ENCODE data around the gene TMPRSS6. TPM values are rescaled to one million over a fixed set of nuclear protein-coding genes. Genes with fewer than 3 reads are reported as not detected.

The TMPRSS6 gene
- total RNA-seq, 1 donor from 2014 or later = not detected

DNA sequence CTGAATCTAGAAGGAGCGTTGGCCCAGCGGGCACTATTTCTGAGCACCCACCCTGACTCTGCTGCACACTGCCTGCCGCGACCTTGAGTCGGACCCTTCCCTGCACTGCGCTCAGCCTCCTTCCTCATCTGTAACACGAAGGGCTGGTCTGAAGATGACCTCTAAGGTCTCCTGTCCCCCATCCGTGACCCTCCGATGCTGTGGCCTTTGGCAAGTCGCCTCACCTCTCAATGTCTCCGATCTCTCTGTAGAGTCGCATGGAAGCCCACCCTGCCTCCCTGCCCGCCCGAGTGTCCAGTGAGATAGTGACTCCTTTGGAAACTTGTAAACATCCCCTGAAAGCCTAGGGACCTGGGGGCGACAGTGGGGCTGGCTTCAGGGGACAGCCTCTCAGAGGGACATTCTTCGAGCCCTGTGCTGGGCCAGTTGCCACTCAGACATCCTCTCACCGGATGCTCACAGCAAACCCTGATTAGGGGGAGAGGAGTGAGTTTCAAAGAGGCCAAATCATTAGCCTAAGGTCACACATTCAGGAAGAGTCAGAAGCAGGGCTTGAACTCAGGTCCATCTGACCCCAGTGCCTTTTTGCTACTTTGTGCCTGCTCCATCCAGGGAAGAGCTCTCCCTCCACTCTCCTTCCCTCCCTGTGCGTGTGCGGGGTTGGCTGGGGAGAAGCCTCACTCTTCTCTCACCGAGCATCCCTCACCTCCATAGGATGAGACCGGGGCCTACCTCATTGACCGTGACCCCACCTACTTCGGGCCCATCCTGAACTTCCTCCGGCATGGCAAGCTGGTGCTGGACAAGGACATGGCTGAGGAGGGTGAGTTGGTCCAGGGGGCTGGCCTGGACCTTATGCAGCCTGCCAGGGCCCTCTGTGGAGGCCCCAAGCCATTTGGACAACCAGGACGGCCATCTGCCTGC, 56.9 kb downstream of the TMPRSS6 start:
- DNase-seq (ENCODE audit: low read depth) = no peak

DNA sequence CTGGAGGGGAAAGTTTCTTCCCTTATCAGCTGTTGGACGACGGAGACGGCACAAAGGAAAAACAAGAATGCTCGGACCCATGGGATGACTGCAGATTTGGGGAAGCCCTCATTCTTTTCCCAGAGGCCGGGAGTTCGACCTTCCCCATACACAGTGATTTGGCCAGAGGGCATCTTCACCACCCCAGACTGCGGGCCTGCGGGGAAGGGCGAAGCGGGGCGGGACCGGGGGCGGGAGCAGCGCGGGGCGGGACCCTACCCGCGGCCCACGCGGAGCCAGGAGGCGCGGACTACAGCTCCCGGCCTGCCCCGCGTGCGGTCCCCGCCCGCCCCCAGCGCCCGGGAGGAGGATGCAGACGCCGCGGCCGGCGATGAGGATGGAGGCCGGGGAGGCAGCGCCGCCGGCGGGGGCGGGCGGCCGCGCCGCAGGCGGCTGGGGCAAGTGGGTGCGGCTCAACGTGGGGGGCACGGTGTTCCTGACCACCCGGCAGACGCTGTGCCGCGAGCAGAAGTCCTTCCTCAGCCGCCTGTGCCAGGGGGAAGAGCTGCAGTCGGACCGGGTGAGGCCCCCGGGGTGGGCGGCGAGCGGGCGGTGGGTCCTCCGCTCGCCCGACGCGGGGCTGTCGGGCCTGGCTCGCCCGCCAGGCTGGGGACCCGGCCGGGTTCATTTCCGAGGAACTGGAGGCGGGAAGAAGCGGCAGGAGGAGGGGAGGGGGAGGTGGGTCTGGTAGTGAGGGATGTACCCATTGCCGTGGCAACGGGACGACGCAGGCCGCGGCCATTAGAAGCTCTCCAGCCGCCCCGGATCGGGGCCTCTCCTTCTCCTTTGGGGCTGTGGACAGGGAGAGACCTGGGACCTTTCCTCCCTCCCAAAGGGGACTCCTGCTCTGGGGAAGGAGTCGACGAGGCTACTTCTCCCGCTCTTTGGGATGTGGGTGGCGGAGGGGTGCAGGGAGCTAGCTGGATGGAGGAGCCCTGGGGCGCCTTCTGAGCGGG, 57.8 kb downstream of the TMPRSS6 start, which contains the start of gene KCTD17:
Gene KCTD17, plus strand, starts transcription at position 352 of the 995 bp plus-strand sequence. Its CDS starts 19 bp downstream, at position 371.
- DNase-seq (ENCODE audit: low read depth) = peak; percentile 67

DNA sequence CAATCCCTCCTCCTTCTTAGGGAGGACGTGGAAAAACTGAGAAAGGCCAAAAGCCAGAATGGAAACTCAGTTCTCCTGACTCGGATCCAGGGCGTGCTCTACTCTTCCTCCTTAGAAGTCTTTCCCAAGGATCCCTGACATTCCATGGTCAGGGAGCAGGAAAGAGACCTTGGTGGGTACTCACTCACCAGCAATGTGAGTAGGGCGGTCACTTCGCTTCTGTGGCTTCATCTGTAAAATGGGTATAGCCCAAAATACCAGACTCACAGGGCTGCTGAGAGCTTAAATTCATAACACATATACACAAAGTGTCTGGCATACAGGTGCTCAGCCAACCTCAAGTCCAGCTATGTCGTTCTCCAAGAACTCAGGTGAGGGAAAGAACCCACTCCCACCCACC, 58.6 kb downstream of the TMPRSS6 start:
- DNase-seq (ENCODE audit: low read depth) = no peak

DNA sequence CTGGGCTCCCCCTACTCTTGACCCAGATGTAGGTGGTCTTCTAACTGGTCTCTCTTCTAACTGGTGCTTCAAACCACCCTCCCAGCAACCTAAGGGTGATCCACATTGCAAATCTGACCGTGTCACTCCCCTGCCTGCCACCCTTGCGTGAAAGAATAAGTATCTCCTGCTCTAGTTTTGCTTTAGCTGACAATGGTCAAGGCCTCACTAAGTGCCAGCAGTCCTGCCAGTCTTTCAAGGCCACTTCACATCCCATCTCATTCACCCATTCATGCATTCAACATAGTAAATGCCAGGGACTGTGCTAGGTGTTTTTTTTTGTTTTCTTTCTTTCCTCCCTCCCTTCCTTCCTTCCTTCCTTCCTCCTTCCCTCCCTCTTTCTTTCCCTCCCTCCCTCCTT, 60.3 kb downstream of the TMPRSS6 start:
- no peak for DNase-seq (ENCODE audit: low read depth)

DNA sequence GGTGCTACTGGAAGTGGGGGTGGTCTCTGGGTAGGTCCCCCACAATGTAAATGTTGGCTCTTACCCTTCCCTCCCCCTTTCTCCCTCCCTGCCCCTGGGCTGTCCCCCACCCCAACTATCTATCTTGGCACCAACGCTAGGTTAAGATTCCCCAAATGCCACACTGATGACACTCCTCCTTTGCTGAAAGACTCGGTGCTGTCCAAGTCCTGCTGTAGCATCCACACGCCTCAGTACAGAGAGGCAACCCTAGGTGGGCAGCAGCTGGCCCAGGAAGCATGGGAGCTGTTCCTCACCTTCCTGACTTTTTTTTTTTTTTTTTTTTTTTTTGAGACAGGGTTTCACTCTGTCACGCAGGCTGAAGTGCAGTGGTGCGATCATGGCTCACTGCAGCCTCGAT, 61.4 kb downstream of the TMPRSS6 start:
- DNase-seq (ENCODE audit: low read depth) = no peak

DNA sequence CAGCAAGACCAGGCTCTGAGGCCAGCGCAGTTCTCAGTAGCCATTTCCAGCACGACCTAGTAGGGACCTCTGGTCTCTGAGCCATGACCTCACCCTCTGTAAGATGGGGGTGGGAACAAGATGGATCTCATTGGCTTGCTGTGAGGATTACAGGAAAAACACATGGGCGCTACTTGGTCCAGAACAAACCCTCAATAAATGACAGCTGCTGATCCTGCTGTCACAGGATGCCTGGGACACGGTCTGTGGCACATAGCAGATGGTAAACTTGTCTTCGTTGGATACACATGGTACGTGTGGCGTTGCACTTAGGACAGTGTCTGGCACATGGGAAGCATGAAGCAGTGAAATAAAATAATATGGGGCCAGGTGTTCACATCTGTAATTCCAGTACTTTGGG, 62.5 kb downstream of the TMPRSS6 start:
- DNase-seq (ENCODE audit: low read depth) = peak; percentile 10

DNA sequence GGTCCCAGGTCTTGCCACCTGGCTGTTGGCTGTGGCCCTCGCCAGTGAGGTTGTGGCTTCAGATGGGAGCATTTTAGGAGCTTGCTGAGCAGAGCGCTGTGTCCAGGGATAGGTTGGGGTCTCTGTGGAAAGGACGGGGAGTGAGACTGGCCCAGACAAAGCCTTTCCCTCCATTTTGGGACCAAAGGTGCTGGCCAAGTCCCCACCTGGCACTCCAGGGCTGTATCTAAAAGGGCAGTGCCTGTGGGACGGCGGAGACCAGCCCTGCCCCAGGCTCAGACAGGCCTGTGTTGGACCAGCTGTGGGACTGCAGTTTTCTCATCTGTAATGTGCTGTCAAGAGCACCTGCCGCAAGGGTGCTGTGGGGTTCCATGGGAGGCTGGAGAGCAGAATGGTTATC, 62.9 kb downstream of the TMPRSS6 start:
- DNase-seq (ENCODE audit: low read depth) = no peak

DNA sequence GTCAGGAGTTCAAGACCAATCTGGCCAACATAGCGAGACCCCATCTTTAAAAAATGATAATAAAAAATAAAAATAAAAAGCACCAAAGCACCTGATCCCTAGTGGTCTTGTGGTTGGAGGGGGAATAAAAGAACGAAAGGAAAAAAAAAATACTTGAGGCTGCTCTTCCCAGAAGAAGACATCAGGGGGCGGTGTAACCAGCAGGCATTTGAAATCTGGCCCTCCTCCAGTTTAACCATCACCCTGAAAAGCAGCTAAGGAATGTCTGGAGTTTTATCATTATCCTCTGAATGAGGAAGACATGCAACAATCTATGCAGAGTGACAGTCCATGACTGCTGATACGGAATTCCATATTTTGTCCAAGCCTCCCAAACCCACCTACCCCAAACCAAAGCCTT, 63.6 kb downstream of the TMPRSS6 start:
- peak; percentile 18 for DNase-seq (ENCODE audit: low read depth)

DNA sequence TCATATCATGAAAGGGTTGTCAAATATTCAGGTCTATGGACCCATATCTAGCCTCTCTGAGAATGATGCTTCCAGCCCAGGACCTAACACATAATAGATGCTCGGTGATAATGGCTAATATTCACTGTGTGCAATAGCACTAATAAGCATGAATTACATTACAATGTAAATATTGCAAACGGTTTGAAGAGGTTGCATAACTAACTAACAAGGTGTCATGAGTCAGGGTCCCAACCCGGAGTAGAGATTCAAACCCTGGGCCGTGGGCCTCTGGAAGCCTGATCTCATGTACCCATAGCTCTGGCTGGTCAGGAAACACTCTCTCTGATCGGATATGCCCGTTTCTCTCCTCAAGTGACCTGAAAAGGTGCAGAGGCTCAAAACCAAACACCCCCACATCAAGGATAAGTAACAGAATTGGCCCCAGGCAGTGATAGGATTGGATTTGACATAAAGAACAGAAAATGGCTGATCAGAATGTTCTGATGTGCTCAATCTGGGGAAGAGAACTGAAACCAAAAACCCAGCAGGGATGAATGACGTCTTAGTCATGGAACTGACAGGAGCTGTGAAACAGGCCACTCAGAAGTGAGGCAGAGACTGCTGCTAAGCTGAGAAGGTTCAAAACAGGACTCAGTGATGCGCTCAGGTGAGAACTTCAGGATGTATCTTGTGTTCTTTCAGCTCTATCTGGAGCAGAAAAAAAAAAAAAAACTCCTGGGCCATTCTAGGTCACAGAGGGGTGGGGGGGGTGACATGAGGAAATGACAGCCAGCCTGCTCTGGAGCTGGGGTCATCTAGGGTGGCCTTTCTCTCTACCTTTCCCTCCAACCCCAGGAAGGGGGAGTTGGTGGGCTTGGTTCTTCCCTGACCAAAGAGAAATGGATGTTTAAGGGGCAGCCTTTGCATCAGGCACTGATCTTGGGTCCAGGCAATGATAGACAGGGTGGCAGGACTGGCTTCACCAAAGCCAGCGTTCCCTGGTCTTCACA, 64.6 kb downstream of the TMPRSS6 start:
- DNase-seq (ENCODE audit: low read depth) = no peak

DNA sequence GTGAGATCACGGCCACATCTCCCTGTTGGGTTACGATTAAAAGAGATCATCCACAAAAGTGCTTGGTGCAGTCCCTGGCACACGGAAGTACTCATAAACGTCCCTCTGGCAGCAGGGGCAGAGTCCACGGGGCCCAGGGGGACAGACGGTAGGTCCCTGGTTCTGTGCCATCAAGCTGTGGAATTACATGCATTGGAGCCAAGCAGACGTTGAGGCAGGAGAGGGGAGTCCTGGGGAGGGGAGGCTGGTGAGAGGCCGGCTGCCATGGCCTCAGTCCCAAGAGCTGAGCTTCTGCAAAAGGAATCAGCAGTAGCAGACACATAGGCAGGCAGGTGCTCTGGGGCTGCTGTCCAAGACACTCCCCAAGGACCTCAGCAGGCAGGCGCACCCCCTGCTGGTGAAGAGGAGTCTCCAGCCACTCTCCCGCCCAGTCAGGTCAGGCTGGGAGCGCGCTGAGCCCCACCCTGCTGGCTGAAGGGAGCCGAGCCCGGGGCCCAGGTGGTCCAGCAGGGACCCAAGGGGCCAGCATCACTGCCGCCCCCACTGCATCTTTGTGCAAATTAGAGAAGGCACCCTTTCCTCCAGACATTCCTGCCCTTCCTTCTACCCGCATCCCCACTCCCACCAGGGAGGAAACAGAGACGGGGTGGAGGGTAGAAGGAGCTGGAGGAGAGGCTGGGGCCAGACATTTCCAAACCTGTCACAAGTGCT, 65.5 kb downstream of the TMPRSS6 start:
- DNase-seq (ENCODE audit: low read depth) = peak; percentile 48

DNA sequence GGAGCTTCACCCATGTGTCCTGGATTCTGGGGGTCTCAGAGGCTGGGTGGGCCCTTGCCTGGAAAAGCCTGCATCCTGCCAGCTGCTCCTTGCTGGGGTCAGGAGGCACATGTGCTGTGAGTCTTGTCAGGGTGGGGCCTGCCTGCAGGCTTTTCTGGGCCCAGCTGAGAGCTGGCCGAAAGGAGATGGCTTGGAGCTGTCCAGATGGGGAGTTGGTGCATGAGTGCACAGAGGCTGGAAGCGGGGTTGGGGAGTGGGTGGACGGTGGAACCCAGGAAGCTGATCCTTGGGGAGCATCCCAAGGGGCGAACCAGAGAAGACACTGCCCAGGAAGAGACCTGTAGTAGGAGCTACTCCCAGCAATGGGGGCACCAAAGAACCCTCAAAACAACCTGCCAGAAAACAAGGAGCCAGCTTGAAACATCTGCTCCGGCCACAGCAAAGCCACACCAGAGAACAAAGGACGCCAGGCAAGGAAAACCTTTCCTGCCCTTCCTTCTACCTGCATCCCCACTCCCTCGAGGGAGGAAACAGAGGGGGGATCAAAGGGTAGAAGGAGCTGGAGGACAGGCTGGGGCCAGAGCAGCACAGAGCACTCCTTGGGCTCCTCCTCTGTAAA, 66.2 kb downstream of the TMPRSS6 start:
- DNase-seq (ENCODE audit: low read depth) = no peak

DNA sequence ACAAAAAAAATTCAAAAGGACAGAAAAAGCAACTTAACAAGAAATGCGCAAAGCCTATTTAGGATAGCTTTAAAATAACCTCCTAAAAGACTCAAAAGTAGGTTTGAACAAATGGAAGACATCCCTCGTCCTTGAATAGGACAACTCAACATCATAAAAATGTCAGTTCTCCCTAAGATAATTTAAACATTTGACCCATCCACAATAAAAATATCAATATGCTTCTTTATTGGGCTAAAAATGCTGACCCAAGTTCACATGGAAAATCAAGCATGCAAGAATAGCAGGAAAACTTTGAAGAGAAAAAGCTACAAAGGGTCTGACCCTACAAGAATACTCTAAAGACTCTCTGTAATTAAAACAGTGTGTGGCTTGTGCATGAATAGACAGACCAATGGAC, 70.0 kb downstream of the TMPRSS6 start:
- DNase-seq (ENCODE audit: low read depth) = no peak

DNA sequence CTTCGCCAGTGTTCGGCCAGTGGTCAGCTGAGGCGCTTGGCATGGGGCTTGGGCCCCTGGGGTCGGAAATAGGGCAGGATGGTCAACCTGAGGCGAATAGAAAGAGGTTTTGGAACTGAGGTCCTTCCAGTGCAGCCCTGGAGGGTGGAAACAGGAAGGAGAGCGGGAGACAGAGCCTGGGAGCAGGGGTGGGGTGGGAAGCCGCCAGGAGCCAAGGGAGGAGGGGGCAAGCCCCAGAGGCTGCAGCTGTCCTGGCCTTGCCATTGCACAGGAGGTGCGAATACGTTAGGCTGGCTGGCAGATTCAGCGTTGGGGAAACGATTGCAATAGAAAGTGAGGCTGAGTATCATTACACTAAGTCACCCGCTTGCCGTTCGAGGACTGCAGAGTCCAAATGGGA, 71.8 kb downstream of the TMPRSS6 start:
- DNase-seq (ENCODE audit: low read depth) = no peak

DNA sequence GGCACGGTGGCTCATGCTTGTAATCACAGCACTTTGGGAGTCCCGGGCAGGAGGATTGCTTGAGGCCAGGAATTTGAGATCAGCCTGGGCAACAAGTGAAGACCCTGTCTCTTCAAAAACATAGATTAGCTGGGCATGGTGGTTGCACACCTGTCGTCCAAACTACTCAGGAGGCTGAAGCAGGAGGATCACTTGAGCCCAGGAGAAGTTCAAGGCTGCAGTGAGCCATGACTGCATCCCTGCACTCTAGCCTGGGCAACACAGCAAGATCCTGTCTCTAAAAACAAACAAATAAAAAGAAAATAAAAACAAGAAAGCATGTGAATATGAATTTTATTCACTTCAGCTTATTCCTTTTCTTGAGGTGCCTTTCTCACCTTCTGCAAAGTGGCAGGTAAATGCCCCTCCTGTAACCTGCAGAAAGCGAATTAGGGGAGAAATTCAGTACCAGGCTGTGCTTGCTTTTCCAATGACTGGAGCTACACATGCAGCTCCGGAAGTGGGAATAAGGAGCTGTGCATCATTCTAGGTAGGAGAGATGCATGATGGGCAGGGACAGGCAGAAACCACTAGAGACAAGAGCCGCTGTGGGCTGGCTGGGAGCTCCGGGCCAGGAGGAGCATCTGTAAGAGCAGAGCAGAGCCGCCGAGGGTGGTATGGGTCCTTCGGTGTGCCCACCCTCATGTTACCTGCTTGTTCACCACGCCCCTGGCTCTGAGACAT, 72.7 kb downstream of the TMPRSS6 start:
- no peak for DNase-seq (ENCODE audit: low read depth)

DNA sequence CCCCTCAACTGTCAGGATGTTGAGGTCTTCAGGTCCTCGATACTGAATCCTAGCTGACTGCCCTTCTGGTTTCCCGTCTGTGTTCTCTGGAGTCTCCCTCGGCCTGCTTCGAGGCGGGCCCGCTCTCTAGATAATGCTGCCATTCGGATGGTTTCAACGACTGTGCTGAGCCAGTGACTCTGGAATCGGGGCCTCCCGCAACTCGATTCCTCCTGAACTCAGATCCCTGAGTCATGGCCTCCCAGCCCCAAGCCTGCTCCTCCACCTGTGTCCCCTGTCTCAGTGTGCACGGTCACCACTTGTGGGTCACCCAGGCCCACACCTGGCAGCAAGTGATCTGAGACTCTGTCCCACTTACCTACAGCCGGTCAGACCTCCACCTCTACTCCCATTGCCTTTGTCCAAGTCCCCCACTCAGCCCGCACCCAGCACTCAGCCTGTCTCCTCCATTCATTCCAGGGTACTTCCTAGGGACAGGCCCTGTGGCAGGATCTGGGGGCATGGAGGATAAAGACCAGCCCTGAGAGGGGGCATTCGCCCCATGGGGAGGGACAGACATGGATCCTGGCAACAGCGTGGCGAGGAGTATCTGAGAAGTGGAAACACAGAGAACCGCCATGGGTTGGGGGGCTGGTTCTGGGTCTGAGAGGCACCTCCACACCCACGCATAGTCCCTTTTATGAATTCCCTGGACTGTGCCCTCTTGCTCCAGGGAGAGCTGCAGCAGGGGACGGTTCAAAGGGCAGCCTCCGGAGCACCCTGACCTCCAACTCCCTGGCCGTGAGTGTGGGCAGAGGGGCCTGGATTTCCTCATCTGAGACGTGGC, 75.7 kb downstream of the TMPRSS6 start:
- no peak for DNase-seq (ENCODE audit: low read depth)

DNA sequence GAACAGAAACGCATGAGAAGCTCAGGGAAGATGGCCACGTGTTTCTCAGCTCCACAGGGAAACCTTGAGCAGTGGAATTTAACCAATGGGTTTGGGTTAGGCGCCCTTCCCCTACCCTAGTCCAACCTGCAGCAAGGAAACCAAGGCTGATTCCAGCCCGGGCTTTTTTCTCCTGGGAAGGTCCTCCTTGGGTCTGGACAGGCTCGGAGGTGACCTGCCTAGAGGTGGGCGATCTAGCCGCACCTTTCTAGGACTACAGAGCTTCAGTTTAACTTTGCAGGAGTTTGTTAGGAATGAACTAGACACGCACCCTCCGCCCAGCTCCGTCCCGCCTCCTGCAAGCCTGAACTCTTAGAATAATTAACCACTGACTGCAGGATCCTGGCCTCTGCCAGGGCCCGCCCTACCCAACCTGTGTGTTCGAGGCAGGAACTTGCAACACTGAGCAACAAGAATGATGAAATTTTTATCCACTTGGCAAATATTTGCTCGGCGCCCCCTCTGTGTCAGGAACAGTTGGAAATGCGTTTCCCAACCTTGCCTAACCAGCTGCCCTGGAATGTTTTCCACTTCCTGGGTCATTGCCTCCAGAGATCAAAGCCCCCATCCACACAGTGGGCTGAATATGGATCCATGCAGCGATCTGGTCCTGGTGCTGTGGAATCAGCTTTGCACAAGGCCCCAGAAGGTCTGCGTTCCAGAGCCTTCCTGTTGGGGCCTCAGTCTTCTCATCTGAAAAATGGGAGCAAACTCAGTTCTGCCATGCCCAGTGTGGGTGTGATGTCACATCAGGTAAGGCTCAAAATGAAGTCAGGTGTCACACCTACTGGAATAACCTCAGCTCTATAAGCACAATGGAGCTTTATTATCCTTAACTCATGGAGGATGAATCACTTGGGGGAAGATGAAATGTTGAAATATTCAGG, 76.7 kb downstream of the TMPRSS6 start:
- no peak for DNase-seq (ENCODE audit: low read depth)

DNA sequence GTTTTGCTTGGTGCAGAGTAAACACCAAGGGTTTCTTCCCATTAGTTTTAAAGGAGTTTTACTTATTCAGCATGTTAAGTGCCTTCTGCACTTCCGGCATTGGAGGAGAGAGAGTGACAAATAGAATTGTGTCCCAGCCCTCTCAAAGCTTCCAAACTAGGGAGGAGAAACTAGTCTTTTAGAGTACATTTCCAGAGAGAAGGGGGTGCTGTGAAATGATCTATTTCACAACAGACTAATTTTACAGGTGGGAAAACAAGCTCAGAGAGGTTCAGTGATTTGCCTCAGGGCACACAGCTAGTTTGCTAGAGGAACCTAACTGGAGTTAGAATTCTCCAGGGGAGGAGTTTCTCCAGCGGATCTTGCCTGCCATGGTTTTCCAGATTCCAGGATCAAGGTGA, 77.4 kb downstream of the TMPRSS6 start:
- DNase-seq (ENCODE audit: low read depth) = no peak

All from myocyte (in vitro differentiated cells).